22Rv1 (cell line): ENCODE data around the gene HELZ.

ENCODE experiments used
- H3K27ac ChIP-seq: fragments of 450-650 bp; 2 replicates; pipeline ENCODE4 v1.5.1; 2017
- CTCF ChIP-seq: fragments of 450-650 bp; IDR thresholded peaks from 2 replicates; pipeline ENCODE4 v1.5.1; 2017; ENCODE audit warnings: mild to moderate bottlenecking
- ZFX ChIP-seq: fragments of 450-650 bp; IDR thresholded peaks from 2 replicates; pipeline ENCODE4 v1.6.1; 2017; ENCODE audit warnings: antibody characterized with exemption, borderline replicate concordance

HELZ gene

GRCh38 chr17:67248291-67248690 is 3.3 kb upstream of the HELZ start:
- TF ChIP-seq ZFX (no peak), CTCF (no peak)
- H3K27ac ChIP-seq: no peak overlapping the region

DNA sequence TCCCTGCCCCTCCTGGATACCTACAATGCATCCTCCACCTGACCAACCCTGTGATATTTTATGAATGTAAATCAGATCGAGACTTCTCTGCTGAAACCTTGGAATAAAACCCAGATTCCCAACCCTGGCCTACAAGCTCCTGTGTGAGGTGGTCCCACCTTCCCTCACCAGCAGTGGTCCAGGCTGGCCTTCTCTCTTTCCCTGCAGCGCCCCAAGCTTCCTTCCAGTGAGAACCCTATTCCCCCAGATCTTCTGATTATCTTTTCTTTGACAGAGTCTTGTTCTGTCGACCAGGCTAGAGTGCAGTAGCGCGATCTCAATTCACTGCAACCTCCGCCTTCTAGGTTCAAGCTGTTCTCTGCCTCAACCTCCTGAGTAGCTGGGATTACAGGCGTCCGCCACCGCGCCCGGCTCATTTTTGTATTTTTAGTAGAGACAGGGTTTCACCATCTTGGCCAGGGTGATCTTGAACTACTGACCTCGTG is 2.5 kb upstream of the HELZ start:
- TF ChIP-seq CTCF (no peak), ZFX (no peak)
- H3K27ac ChIP-seq: no peak overlapping the region

GRCh38 chr17:67246653-67247415 is 1.8 kb upstream of the HELZ start:
- TF ChIP-seq ZFX (no peak), CTCF (no peak)
- no peak overlapping the region for H3K27ac ChIP-seq

- TF ChIP-seq ZFX: no peak
- TF ChIP-seq CTCF: no peak
- H3K27ac ChIP-seq: no peak overlapping the region
These were observed 1.3 kb upstream of the HELZ start for GRCh38 chr17:67246403-67246652.

DNA sequence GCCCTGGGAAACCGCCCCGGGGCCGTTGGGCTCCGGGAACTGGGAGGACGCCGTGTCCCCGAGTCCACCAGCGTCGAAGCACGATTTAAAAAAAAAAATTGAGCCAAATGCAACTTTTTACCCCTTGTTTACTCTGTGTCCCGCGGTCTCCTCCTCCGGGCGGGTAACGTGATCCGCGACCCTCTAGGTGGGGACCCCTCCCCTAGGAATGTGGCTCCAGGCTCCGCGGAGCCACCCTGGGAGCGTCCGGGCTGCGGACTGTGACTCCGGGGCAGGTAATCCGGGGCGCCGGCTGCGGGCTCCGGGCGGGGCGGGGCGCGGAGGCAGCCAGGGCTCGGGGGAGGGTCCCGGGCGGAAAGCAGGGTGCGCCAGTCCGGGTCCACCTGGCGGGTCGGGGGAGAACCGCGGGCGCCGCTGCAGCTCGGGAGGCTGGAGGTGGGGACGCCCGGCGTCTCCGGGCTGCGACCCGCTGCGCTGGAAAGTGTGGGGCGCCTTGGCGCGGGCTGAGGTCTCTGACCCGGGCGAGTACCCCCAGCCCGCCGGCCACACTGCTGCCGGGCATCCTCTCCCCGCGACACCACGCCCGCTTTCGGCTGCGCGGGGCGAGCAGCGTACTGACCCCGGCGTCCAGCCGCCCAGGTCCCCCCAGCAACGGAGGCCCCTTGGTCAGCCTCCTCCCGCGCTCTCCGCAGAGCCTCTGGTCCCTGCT is 852 bp upstream of the HELZ start:
- H3K27ac ChIP-seq: peak overlapping the region; percentile 67
- no peak for TF ChIP-seq ZFX
- no peak for TF ChIP-seq CTCF

DNA sequence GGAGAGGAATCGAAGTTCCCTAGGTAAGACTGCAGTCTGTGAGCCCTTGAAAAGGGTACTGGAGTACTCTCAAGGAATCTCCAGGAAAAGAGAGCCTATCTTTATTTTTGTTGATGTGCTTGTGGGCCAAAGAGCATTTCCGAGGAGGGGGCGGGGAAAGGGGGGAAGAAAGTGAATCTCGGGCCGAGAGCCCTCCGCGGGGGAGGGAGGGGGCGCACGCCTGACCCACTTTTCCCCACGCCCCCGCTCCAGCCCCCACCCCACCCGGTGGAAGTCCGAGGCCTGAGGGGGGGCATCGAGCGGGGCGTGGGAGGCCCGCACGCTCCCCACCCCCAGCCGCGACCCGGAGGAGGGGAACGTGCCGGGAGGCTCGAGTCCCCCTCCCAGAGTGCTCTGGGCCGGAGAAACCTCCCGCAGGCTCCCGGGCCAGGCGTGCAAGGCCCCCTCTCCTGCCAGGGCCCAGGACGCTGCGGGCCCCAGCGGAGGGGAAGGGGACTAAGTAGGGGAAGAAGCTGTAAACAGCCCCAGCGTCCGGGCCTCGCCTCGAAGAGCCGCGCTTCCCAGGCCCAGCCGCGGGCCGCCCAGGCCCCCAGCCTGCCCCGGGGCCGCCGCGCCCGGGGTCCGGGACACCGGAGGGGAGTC is 444 bp downstream of the HELZ start:
- TF ChIP-seq ZFX: no peak
- no peak for TF ChIP-seq CTCF
- peak overlapping the region; percentile 67 for H3K27ac ChIP-seq

- H3K27ac ChIP-seq: no peak overlapping the region
- TF ChIP-seq CTCF: no peak
- TF ChIP-seq ZFX: no peak
These were observed 1.7 kb downstream of the HELZ start for GRCh38 chr17:67243284-67243683.
